PC-3 (cell line): ENCODE results near the gene DIS3L2.

Source experiments
- EZH2 ChIP-seq: fragments of 300-600 bp; sonication (generic); IDR thresholded peaks from one replicate; pipeline ENCODE4 v1.6.1; 2017; ENCODE audit warnings: antibody characterized with exemption, mild to moderate bottlenecking, low read length; ENCODE audit not compliant: unreplicated experiment
- EZH2phosphoT487 ChIP-seq: fragments of 300-600 bp; sonication (generic); IDR thresholded peaks from 2 replicates; pipeline ENCODE4 v1.6.1; 2018; ENCODE audit warnings: mild to moderate bottlenecking, antibody characterized with exemption, low read length, borderline replicate concordance
- TF ChIP-seq, protein P1 (sequence below): fragments of 300-600 bp; sonication (generic); conservative IDR thresholded peaks from 2 replicates; pipeline ENCODE4 v1.5.1; 2017; ENCODE audit warnings: antibody characterized with exemption, low read depth, mild to moderate bottlenecking, low read length

DNA sequence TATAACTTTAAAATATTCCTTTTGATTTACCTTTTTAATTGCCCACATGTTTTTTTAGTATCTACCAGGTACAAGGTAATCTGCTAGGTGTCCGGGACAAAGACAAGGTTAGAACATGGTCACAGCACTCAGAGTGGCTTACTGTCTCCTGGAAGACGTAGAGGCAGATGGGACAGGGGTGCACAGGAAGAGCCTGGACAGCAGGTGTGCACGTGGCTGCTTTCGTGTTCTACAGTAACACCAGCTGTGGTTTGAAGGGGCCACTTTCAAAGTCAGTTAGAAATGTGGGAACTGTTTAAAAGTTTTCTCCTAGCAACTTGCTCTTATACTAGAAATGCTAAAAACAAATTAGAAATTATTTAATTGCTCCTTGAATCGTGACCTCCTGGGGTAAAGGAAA is 314.2 kb downstream of the DIS3L2 start:
- TF ChIP-seq, protein P1, sequence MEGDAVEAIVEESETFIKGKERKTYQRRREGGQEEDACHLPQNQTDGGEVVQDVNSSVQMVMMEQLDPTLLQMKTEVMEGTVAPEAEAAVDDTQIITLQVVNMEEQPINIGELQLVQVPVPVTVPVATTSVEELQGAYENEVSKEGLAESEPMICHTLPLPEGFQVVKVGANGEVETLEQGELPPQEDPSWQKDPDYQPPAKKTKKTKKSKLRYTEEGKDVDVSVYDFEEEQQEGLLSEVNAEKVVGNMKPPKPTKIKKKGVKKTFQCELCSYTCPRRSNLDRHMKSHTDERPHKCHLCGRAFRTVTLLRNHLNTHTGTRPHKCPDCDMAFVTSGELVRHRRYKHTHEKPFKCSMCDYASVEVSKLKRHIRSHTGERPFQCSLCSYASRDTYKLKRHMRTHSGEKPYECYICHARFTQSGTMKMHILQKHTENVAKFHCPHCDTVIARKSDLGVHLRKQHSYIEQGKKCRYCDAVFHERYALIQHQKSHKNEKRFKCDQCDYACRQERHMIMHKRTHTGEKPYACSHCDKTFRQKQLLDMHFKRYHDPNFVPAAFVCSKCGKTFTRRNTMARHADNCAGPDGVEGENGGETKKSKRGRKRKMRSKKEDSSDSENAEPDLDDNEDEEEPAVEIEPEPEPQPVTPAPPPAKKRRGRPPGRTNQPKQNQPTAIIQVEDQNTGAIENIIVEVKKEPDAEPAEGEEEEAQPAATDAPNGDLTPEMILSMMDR, result no peak
- TF ChIP-seq EZH2, result no peak
- TF ChIP-seq EZH2phosphoT487, result no peak
